Prostate gland (tissue), 2 donors: Measurements from ENCODE around the gene HMGCS1. TPM values are rescaled to one million over a fixed set of nuclear protein-coding genes. Genes with fewer than 3 reads are reported as not detected.

Source experiments
- DNase-seq: peaks from one replicate; pipeline ENCODE4 v3.0.0-alpha.2; 2019; ENCODE audit warnings: low spot score
- H3K27ac ChIP-seq, 2 donors: fragments of 200-600 bp; sonication (generic); 2 replicates each; pipeline ENCODE4 v1.5.1; 2017 to 2019
- H3K27me3 ChIP-seq: fragments of 200-600 bp; sonication (generic); replicated peaks from 2 replicates; pipeline ENCODE4 v1.5.1; 2019; ENCODE audit not compliant: insufficient read depth
- H3K36me3 ChIP-seq, 2 donors: fragments of 200-600 bp; sonication (generic); 1 replicate in 1 of 2; 2 replicates in 1 of 2; pipeline versions ENCODE4 v1.5.1 to v1.8.1; 2017 to 2019
- H3K4me1 ChIP-seq: fragments of 200-600 bp; sonication (generic); replicated peaks from 2 replicates; pipeline ENCODE4 v1.5.1; 2019
- H3K4me3 ChIP-seq, 2 donors: fragments of 200-600 bp; sonication (generic); 2 replicates each; pipeline ENCODE4 v1.5.1; 2017 to 2019
- H3K9me3 ChIP-seq: fragments of 200-600 bp; sonication (generic); 2 replicates; pipeline ENCODE4 v1.5.1; 2017
- POLR2A ChIP-seq: fragments of 450-650 bp; IDR thresholded peaks from one replicate; pipeline ENCODE4 v1.6.1; 2016; ENCODE audit warnings: antibody characterized with exemption, mild to moderate bottlenecking
- POLR2AphosphoS5 ChIP-seq: sonication (generic); formaldehyde crosslinking; IDR thresholded peaks from one replicate; pipeline ENCODE4 v1.6.1; 2017; ENCODE audit warnings: antibody characterized with exemption
- WGBS: methylation state at CpG from one replicate; pipeline ENCODE4 v1.1.5; 2018; 5-methylcytosine and 5-hydroxymethylcytosine counted together
- intact Hi-C: fragments of 100-400 bp; cut with DNase I; formaldehyde crosslinking; loops from one replicate; pipeline ENCODE4 v1.14.2; 2022
- total RNA-seq, 2 donors: library from RNA; depleted of rRNA; stranded (reverse); fragments of >200 nt; gene quantifications; one replicate each; pipeline ENCODE4 v1.1.0, GENCODE V29; 2016
- TF ChIP-seq, protein P1 (sequence below), 4 experiments: fragments of 200-600 bp in 2 of 4; fragments of 450-650 bp in 2 of 4; sonication (generic) in 2 of 4; IDR thresholded peaks; 1 replicate in 3 of 4; 2 replicates in 1 of 4; pipeline ENCODE4 v1.5.1; 2016 to 2019; ENCODE audit warnings: antibody characterized with exemption in 4 of 4, mild to moderate bottlenecking in 2 of 4, moderate library complexity in 2 of 4

Gene HMGCS1
- 10 to 100 TPM; 15.5 to 29.2 TPM for total RNA-seq

GRCh38 chr5:43313035-43313853 is at the start of gene HMGCS1:
TSS of gene HMGCS1 (minus strand) at chr5:43313412. CDS start at chr5:43298965, 14,447 bp downstream.
- TF ChIP-seq, protein P1, sequence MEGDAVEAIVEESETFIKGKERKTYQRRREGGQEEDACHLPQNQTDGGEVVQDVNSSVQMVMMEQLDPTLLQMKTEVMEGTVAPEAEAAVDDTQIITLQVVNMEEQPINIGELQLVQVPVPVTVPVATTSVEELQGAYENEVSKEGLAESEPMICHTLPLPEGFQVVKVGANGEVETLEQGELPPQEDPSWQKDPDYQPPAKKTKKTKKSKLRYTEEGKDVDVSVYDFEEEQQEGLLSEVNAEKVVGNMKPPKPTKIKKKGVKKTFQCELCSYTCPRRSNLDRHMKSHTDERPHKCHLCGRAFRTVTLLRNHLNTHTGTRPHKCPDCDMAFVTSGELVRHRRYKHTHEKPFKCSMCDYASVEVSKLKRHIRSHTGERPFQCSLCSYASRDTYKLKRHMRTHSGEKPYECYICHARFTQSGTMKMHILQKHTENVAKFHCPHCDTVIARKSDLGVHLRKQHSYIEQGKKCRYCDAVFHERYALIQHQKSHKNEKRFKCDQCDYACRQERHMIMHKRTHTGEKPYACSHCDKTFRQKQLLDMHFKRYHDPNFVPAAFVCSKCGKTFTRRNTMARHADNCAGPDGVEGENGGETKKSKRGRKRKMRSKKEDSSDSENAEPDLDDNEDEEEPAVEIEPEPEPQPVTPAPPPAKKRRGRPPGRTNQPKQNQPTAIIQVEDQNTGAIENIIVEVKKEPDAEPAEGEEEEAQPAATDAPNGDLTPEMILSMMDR (IDR thresholded peaks at IDR 0.05), result peak in 2 of 4 experiments; percentile 6 to 12
- TF ChIP-seq POLR2AphosphoS5, result peak; percentile 96
- peak; percentile 99 for TF ChIP-seq POLR2A
- Histone ChIP-seq H3K27me3 (no peaks in the 10 kb centered on the region), H3K4me3 (peak within 1 kb of the TSS; percentile 68 to 81), H3K9me3 (no peaks in the 10 kb centered on the region), H3K36me3 (no peaks in the 10 kb centered on the region), H3K4me1 (no peaks in the 10 kb centered on the region), H3K27ac (peak within 1 kb of the TSS; percentile 90 to 92)
- WGBS, result under 1% methylated on average over 69 of the region's 70 CpGs
- peak; percentile 98 for DNase-seq
- intact Hi-C loops, result loop anchor here (5.0 to 10.0 kb wide), 5 partner anchors 169 to 1494 kb away; partner anchors contain the start of genes MRPS30, TMEM267 and ZNF131

GRCh38 chr5:43358726-43359125 is 45.5 kb upstream of the HMGCS1 start:
- H3K27ac ChIP-seq, result no peak overlapping the region
- intact Hi-C loops, result no loop called here
- H3K36me3 ChIP-seq, result no peaks in the 10 kb centered on the region
- no peaks in the 10 kb centered on the region for H3K9me3 ChIP-seq
- no peaks in the 10 kb centered on the region for H3K4me1 ChIP-seq
- no peak for DNase-seq
- H3K27me3 ChIP-seq, result no peaks in the 10 kb centered on the region
- no peak overlapping the region for H3K4me3 ChIP-seq
- no peak for TF ChIP-seq POLR2AphosphoS5
- no peak for TF ChIP-seq POLR2A
- TF ChIP-seq, protein P1 (IDR thresholded peaks at IDR 0.05), result no peak

- intact Hi-C loops, result no loop called here
- H3K4me3 ChIP-seq, result no peak overlapping the region
- H3K4me1 ChIP-seq, result no peaks in the 10 kb centered on the region
- TF ChIP-seq, protein P1 (IDR thresholded peaks at IDR 0.05), result no peak
- TF ChIP-seq POLR2AphosphoS5 (no peak), POLR2A (no peak)
- H3K9me3 ChIP-seq, result no peaks in the 10 kb centered on the region
- DNase-seq, result no peak
- H3K36me3 ChIP-seq, result no peaks in the 10 kb centered on the region
- no peaks in the 10 kb centered on the region for H3K27me3 ChIP-seq
- 40% methylated on average over 3 of the region's 3 CpGs for WGBS
- no peak overlapping the region for H3K27ac ChIP-seq
These were observed 45.1 kb upstream of the HMGCS1 start for GRCh38 chr5:43358301-43358700.

DNA sequence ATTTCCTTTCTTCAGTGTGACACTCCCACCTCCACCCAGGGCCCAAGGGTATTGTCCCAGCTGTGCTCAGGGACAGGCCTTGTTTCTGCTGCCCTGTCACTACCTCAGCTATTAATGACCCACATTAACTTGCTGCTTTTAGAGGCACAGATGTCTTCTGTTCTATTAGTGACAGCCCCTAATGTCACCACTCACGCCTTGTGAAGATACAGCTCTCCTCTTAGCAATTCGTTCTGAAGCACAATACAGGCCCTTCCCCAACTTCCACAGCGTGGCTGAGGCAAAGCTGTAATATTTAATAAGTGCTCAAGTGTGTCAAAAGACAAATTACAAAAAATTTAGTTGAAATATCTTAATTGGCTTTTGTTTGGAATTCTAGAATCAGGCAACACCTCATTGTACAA is 44.7 kb upstream of the HMGCS1 start:
- Histone ChIP-seq H3K4me3 (no peak overlapping the region), H3K27ac (no peak overlapping the region), H3K9me3 (no peaks in the 10 kb centered on the region), H3K27me3 (no peaks in the 10 kb centered on the region), H3K4me1 (no peaks in the 10 kb centered on the region), H3K36me3 (no peaks in the 10 kb centered on the region)
- TF ChIP-seq POLR2A (no peak), POLR2AphosphoS5 (no peak)
- TF ChIP-seq, protein P1 (IDR thresholded peaks at IDR 0.05), result no peak
- intact Hi-C loops, result no loop called here
- WGBS, result 54% methylated on average over 3 of the region's 3 CpGs
- DNase-seq, result no peak

GRCh38 chr5:43357067-43357466 is 43.9 kb upstream of the HMGCS1 start:
- no peak for TF ChIP-seq POLR2AphosphoS5
- TF ChIP-seq, protein P1 (IDR thresholded peaks at IDR 0.05), result no peak
- no peak for TF ChIP-seq POLR2A
- intact Hi-C loops, result no loop called here
- Histone ChIP-seq H3K27me3 (no peaks in the 10 kb centered on the region), H3K36me3 (no peaks in the 10 kb centered on the region), H3K9me3 (no peaks in the 10 kb centered on the region), H3K27ac (no peak overlapping the region), H3K4me3 (no peak overlapping the region), H3K4me1 (no peaks in the 10 kb centered on the region)
- no peak for DNase-seq
- 50% methylated on average over 2 of the region's 2 CpGs for WGBS
